Suprapubic skin (tissue), 4 donors: Measurements from ENCODE around the gene PRLR. TPM values are rescaled to one million over a fixed set of nuclear protein-coding genes. Genes with fewer than 3 reads are reported as not detected.
"Not testable (repeated sequence)": the region's sequence is repeated elsewhere in the genome, so short reads cannot be mapped to it uniquely, and the experiment has no call there.

Experiments
- DNase-seq, 2 donors: peaks; one replicate each; pipeline ENCODE4 v3.0.0-alpha.2; 2019; ENCODE audit warnings: low spot score in 2 of 2
- H3K27ac ChIP-seq: fragments of 200-600 bp; sonication (generic); one replicate; pipeline ENCODE4 v1.5.1; 2019
- H3K27me3 ChIP-seq: fragments of 200-600 bp; sonication (generic); one replicate; pipeline ENCODE4 v1.5.1; 2019
- H3K36me3 ChIP-seq: fragments of 200-600 bp; sonication (generic); one replicate; pipeline ENCODE4 v1.5.1; 2019
- H3K4me1 ChIP-seq: fragments of 200-600 bp; sonication (generic); one replicate; pipeline ENCODE4 v1.5.1; 2019
- H3K4me3 ChIP-seq: fragments of 200-600 bp; sonication (generic); one replicate; pipeline ENCODE4 v1.5.1; 2019; ENCODE audit warnings: mild to moderate bottlenecking
- H3K9me3 ChIP-seq: fragments of 200-600 bp; sonication (generic); one replicate; pipeline ENCODE4 v1.5.1; 2019
- EP300 ChIP-seq: sonication (generic); formaldehyde crosslinking; IDR thresholded peaks from one replicate; pipeline ENCODE4 v1.6.1; 2017; ENCODE audit warnings: antibody characterized with exemption
- POLR2A ChIP-seq, 2 donors: fragments of 450-650 bp; IDR thresholded peaks; one replicate each; pipeline ENCODE4 v1.6.1; 2017; ENCODE audit warnings: antibody characterized with exemption in 2 of 2, mild to moderate bottlenecking in 2 of 2, moderate library complexity in 2 of 2
- POLR2AphosphoS5 ChIP-seq, 3 donors: sonication (generic); formaldehyde crosslinking; IDR thresholded peaks; one replicate each; pipeline ENCODE4 v1.6.1; 2017; ENCODE audit warnings: antibody characterized with exemption in 3 of 3
- WGBS: methylation state at CpG from one replicate; pipeline ENCODE4 v1.1.5; 2018; 5-methylcytosine and 5-hydroxymethylcytosine counted together
- total RNA-seq, 4 donors: library from RNA; depleted of rRNA; stranded (reverse); fragments of >200 nt; gene quantifications; one replicate each; pipeline ENCODE4 v1.1.0, GENCODE V29; 2016
- TF ChIP-seq, protein P1 (sequence below), 2 donors: fragments of 200-600 bp in 1 of 2; fragments of 450-650 bp in 1 of 2; sonication (generic) in 1 of 2; IDR thresholded peaks; one replicate each; pipeline ENCODE4 v1.5.1; 2016 to 2019; ENCODE audit warnings: antibody characterized with exemption in 2 of 2, mild to moderate bottlenecking in 1 of 2, moderate library complexity in 1 of 2

Gene PRLR
- total RNA-seq, 4 donors from 2014 or later: 8.0 to 18.7 (median 17.6) TPM

DNA sequence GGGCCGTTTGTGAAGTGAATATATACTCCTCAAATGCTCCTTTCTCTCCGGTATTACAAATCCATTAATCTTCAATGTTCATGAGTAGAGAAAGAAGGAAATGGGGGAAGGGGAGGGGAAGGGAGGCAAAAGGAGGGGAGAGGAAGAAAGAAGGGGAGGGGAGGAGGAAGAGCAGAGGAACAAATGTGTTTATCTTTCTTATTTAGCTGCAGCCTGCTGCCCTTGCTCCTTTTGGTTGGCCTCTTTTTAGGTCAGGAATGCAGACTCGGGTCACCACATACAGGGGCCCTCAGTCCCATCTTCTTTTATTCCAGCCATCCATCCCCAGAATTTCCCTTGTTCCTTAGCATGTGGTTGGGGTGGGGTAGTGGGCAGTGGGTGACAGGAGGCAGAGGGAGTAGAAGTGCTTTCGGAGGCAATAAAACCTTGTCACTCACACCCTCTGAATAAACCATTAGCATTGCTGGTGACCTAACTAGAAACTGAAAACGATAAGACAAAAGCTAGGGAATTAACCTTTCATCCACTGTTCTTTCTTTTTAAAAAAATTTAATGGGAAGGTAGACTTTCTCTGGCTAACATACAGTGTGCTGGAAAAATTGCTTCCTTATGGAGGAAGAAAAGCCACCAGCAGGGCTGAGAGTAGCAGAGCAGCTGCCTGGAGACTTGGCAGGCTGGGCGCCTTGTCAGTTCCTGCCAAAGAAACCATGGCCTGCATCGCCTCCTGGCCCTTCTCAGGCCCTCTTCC lies 16.8 kb upstream of the PRLR start:
- no peaks in the 10 kb centered on the region for H3K9me3 ChIP-seq
- peak overlapping the region; percentile 51 for H3K27ac ChIP-seq
- no peaks in the 10 kb centered on the region for H3K27me3 ChIP-seq
- peaks cover 23% of the 10 kb centered on the region for H3K4me1 ChIP-seq
- DNase-seq: no peak
- TF ChIP-seq EP300: no peak
- no peak for TF ChIP-seq POLR2A (IDR thresholded peaks at IDR 0.05)
- no peak for TF ChIP-seq POLR2AphosphoS5 (IDR thresholded peaks at IDR 0.05)
- TF ChIP-seq, protein P1, sequence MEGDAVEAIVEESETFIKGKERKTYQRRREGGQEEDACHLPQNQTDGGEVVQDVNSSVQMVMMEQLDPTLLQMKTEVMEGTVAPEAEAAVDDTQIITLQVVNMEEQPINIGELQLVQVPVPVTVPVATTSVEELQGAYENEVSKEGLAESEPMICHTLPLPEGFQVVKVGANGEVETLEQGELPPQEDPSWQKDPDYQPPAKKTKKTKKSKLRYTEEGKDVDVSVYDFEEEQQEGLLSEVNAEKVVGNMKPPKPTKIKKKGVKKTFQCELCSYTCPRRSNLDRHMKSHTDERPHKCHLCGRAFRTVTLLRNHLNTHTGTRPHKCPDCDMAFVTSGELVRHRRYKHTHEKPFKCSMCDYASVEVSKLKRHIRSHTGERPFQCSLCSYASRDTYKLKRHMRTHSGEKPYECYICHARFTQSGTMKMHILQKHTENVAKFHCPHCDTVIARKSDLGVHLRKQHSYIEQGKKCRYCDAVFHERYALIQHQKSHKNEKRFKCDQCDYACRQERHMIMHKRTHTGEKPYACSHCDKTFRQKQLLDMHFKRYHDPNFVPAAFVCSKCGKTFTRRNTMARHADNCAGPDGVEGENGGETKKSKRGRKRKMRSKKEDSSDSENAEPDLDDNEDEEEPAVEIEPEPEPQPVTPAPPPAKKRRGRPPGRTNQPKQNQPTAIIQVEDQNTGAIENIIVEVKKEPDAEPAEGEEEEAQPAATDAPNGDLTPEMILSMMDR (IDR thresholded peaks at IDR 0.05): no peak
- no peaks in the 10 kb centered on the region for H3K36me3 ChIP-seq
- no peak overlapping the region for H3K4me3 ChIP-seq
- 26% methylated on average over 7 of the region's 7 CpGs for WGBS

DNA sequence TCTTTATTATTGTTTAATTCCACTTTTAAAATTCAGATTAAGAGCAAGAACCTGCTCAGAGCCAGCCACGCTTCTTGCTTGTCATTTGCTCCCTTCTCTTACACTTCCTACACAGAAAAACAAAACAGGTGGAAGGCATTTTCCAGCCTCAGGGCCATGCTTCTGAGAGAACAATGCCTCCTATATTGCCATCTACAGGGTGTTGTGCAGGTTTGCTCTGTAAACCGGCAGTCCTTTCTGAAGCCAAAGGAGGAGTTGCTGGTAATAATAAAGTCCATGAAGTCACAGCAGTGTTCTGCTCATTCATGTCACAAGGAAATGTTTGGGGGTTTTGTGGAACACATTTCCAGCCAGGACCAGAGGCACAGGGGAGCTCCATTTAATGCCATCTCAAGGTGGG lies 16.1 kb upstream of the PRLR start:
- H3K4me1 ChIP-seq: peaks cover 23% of the 10 kb centered on the region
- no peak for DNase-seq
- TF ChIP-seq, protein P1 (IDR thresholded peaks at IDR 0.05): peak in 1 of 2 donors; percentile 28
- no peak for TF ChIP-seq POLR2A (IDR thresholded peaks at IDR 0.05)
- no peaks in the 10 kb centered on the region for H3K36me3 ChIP-seq
- H3K27me3 ChIP-seq: no peaks in the 10 kb centered on the region
- no peak overlapping the region for H3K4me3 ChIP-seq
- H3K27ac ChIP-seq: no peak overlapping the region
- no peaks in the 10 kb centered on the region for H3K9me3 ChIP-seq
- 44% methylated on average over 2 of the region's 2 CpGs for WGBS

DNA sequence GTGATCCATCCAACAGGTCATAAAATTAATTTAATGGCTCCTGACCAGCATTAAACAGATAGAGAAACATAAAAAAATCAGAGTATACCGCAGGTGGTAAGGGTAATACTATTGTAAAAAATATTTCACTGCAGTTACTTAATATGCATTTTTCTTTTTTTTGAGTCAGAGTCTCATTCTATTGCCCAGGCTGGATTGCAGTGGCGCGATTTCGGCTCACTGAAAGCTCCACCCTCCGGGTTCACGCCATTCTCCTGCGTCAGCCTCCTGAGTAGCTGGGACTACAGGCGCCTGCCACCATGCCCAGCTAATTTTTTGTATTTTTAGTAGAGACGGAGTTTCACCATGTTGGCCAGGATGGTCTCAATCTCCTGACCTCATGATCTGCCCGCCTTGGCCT lies 15.1 kb upstream of the PRLR start:
- 96% methylated on average over 10 of the region's 10 CpGs for WGBS
- DNase-seq: not testable (repeated sequence)

DNA sequence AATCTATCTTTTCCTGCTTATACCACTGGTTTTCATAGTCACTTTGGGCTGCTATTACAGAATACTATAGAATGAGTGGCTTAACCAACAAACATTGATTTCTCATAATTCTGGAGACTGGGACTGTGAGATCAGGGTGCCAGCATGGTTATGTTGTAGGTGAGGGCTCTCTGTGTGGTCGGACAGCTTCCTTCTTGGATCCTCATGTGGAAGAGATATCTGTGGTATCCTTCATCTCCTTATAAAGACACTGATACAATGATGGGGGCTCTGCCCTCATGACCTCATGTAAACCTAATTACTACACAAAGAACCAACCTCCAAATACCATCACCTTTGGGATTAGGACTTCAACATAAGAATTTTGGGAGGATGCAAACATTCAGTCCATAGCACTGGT lies 13.9 kb upstream of the PRLR start:
- no peak overlapping the region for H3K4me3 ChIP-seq
- no peak overlapping the region for H3K27ac ChIP-seq
- no peak for DNase-seq
- WGBS: 89% methylated on average over 1 of the region's 1 CpG
- H3K27me3 ChIP-seq: no peaks in the 10 kb centered on the region
- peaks cover 20% of the 10 kb centered on the region for H3K4me1 ChIP-seq
- H3K36me3 ChIP-seq: no peaks in the 10 kb centered on the region
- H3K9me3 ChIP-seq: no peaks in the 10 kb centered on the region
- TF ChIP-seq, protein P1 (IDR thresholded peaks at IDR 0.05): no peak
- TF ChIP-seq EP300: no peak
- TF ChIP-seq POLR2AphosphoS5 (IDR thresholded peaks at IDR 0.05): no peak
- TF ChIP-seq POLR2A (IDR thresholded peaks at IDR 0.05): no peak

More for the DNA sequence above, 15.1 kb upstream of the PRLR start:
- H3K27ac ChIP-seq, H3K9me3 ChIP-seq, H3K27me3 ChIP-seq, H3K4me3 ChIP-seq, H3K36me3 ChIP-seq: not testable (repeated sequence)
- peaks cover 23% of the 10 kb centered on the region for H3K4me1 ChIP-seq

DNA sequence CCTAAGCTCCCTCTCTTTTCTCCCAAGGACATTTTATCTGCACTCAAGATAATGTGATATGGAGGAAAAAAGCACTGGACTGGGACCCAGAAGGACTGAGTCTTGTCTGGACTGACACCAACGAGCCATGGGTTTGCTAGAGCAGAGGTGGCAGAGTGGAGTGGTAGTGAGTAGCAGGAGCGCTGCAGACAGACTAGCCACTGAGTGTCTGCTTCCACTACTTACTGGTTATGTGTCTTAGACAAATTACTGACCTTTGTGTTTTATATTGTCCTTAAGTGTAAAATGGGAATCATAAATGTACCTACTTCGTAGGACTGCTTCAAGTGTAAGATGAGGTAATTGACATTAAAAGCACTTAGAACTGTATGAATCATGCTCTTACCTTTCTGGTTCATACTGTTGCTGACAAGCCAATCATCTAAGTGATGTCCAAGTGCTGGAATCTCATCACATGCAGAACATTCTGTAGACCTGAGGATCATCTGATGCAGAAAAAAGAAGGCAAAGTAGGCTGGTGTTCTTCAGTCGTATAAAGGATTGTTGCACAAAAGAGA lies 12.5 kb upstream of the PRLR start:
- H3K27ac ChIP-seq: no peak overlapping the region
- H3K4me3 ChIP-seq: no peak overlapping the region
- no peak for DNase-seq
- H3K27me3 ChIP-seq: no peaks in the 10 kb centered on the region
- no peaks in the 10 kb centered on the region for H3K9me3 ChIP-seq
- H3K4me1 ChIP-seq: peaks cover 16% of the 10 kb centered on the region
- H3K36me3 ChIP-seq: no peaks in the 10 kb centered on the region
- TF ChIP-seq EP300 (no peak), POLR2A (IDR thresholded peaks at IDR 0.05) (no peak), POLR2AphosphoS5 (IDR thresholded peaks at IDR 0.05) (no peak)
- TF ChIP-seq, protein P1 (IDR thresholded peaks at IDR 0.05): no peak
- WGBS: 89% methylated on average over 4 of the region's 4 CpGs
